HG03571 (cell line): Measurements from ENCODE around the gene DDX11.
"Not testable (repeated sequence)": the region's sequence is repeated elsewhere in the genome, so short reads cannot be mapped to it uniquely, and the experiment has no call there.

Source experiments
- ATAC-seq: cut with Tn5 transposase; IDR thresholded peaks from one replicate; pipeline ENCODE4 v1.9.1; 2021; ENCODE audit not compliant: unreplicated experiment

The DDX11 gene

GRCh38 chr12:31073527-31074332, at the start of gene DDX11:
DDX11 (plus strand) TSS chr12:31073860; CDS start chr12:31078394, 4,534 bp downstream.
- ATAC-seq, result peak; percentile 94

- no peak for ATAC-seq
Observed at GRCh38 chr12:31026202-31026601, 47.5 kb upstream of the DDX11 start.

- not testable (repeated sequence) for ATAC-seq
Observed at GRCh38 chr12:31027006-31027405, 46.7 kb upstream of the DDX11 start.

GRCh38 chr12:31029468-31029867, 44.2 kb upstream of the DDX11 start:
- ATAC-seq, result no peak

- no peak for ATAC-seq
Observed at GRCh38 chr12:31029916-31030562, 43.6 kb upstream of the DDX11 start.

- ATAC-seq, result no peak
Observed at GRCh38 chr12:31031951-31032335, 41.7 kb upstream of the DDX11 start.

GRCh38 chr12:31033146-31033545, 40.5 kb upstream of the DDX11 start:
- ATAC-seq, result no peak

- ATAC-seq, result no peak
Observed at GRCh38 chr12:31033681-31034080, 40.0 kb upstream of the DDX11 start.

GRCh38 chr12:31034372-31034771, 39.3 kb upstream of the DDX11 start:
- ATAC-seq, result no peak

GRCh38 chr12:31035226-31035625, 38.4 kb upstream of the DDX11 start:
- ATAC-seq, result no peak

GRCh38 chr12:31035967-31036665, 37.5 kb upstream of the DDX11 start:
- no peak for ATAC-seq

GRCh38 chr12:31037028-31037427, 36.6 kb upstream of the DDX11 start:
- ATAC-seq, result no peak

GRCh38 chr12:31037931-31038330, 35.7 kb upstream of the DDX11 start:
- ATAC-seq, result no peak

- ATAC-seq, result no peak
Observed at GRCh38 chr12:31041033-31041564, 32.6 kb upstream of the DDX11 start.

GRCh38 chr12:31050143-31050542, 23.5 kb upstream of the DDX11 start:
- ATAC-seq, result not testable (repeated sequence)

- not testable (repeated sequence) for ATAC-seq
Observed at GRCh38 chr12:31050548-31050947, 23.1 kb upstream of the DDX11 start.

- peak; percentile 58 for ATAC-seq
Observed at GRCh38 chr12:31051692-31052091, 22.0 kb upstream of the DDX11 start.

GRCh38 chr12:31052121-31052520, 21.5 kb upstream of the DDX11 start:
- not testable (repeated sequence) for ATAC-seq

- not testable (repeated sequence) for ATAC-seq
Observed at GRCh38 chr12:31052666-31053439, 20.8 kb upstream of the DDX11 start.

GRCh38 chr12:31053944-31054343, 19.7 kb upstream of the DDX11 start:
- ATAC-seq, result not testable (repeated sequence)

- no peak for ATAC-seq
Observed at GRCh38 chr12:31057671-31058070, 16.0 kb upstream of the DDX11 start.
